ENCODE results near the gene MRPS35.
"Not testable (repeated sequence)": the region's sequence is repeated elsewhere in the genome, so short reads cannot be mapped to it uniquely, and the experiment has no call there.

The MRPS35 gene

DNA sequence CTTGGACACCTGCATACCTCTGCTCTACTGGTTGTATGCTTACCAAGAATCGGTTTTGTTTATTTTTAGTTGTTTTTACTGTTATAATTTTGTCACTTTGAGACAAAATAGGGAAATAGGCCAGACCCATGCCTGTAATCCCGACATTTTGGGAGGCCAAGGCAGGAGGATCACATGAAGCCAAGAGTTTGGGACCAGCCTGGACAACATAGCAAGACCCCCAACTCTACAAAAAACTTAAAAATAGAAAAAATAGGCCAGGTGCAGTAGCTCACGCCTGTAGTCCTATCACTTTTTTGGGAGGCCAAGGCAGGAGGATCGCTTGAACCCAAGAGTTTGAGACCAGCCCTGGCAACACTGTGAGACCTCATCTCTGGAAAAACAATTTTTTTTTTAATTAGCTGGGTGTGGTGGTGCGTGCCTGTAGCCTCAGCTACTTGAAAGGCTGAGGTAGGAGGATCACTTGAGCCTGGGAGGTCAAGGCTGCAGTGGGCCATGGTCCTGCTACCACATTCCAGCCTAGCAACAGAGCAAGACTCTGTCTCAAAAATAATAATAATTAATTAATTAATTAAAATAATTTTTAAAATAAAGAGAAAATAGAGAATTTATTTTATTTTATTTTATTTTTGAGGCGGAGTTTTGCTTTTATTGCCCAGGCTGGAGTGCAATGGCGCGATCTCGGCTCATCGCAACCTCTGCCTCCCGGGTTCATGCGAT, 1.3 kb upstream of the MRPS35 start:
- no peak for DNase-seq

DNA sequence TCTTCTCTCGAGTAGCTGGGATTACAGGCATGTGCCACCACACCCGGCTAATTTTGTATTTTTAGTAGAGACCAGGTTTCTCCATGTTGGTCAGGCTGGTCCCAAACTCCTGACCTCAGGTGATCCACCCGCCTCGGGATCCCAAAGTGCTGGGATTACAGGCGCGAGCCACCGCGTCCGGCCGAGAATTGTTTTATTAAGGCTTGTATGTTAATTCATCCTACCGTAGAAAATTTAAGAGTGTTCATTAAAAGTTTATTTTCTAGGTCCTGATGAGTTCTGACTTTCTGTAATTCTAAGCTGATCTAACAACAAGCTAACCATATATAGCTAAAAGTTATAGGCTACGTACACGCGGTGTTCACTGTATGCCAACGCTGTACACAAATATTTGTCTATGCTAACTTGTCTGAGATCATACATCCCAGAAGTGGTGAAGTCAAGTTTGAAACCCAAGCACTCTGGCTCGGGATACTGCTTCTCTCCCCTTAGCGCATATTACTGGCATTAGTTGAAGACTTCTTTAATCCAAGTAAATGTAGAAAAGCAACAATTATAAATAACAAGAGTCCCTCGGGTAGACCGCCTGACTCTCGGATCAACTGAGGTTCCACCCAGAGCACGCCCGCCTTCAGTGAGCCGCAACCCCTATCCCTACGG, 570 bp upstream of the MRPS35 start:
- DNase-seq: no peak

DNA sequence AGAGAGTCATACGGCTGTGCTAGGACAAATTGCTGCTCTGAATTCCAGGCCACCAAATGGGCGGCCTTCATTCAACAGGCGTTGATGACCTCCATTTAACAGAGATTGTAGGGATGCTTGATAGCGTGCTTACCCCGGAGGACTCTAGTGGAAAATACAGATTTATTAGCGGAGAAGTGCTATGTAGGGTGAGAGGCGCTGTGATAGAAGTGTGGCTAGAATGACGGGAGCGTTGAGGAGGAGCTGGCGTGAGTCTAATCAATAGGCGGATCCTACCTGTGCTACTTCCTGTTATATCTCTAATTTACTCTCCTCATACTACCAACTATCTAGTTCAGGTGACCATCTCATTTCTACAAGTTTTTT, 668 bp downstream of the MRPS35 start:
- DNase-seq: no peak

GRCh38 chr12:27711967-27712366, 1.3 kb downstream of the MRPS35 start:
- DNase-seq: no peak

DNA sequence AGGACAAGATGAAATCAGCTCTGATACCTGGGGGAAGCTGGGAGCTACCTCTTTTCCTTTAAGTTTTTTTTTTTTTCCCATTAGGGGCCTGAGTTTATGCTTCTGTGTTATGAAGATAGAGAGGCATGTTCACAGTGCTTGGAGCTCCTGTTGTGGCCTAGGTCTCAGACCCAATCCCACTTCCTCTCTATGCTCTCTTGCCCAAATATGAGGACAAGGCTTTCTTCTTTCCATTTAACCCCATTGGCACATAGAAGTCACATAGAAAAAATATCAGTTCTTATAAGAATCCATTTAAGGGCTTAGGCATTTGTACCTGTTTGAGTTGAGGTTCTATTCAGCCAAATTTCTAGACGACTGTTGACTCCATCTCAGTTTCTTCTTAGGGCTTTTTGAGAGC, 12.6 kb downstream of the MRPS35 start:
- DNase-seq: no peak

GRCh38 chr12:27730097-27730588, 19.5 kb downstream of the MRPS35 start:
- no peak for DNase-seq

DNA sequence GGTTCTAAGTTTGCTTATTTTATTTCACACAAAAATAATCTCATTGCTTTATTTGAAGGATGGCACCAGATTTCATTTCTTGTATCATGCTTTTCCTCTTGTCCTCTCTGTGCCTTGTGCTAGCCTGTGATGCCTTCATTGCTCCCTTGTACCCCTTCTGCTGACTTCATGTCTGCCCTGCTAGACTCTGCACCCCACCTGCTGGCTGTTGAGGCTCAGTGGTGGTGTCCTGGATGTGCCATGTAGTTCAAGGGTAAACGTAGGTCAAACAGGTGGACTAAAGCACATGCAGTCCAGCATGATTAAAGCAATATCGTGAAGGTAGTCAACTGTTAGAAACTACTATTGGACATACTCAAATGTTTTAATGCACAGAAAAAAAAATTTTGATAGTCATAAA, 21.6 kb downstream of the MRPS35 start:
- DNase-seq: no peak

GRCh38 chr12:27733052-27733656, 22.5 kb downstream of the MRPS35 start:
- no peak for DNase-seq

- no peak for DNase-seq
Measured at GRCh38 chr12:27733791-27734190, 23.2 kb downstream of the MRPS35 start.

DNA sequence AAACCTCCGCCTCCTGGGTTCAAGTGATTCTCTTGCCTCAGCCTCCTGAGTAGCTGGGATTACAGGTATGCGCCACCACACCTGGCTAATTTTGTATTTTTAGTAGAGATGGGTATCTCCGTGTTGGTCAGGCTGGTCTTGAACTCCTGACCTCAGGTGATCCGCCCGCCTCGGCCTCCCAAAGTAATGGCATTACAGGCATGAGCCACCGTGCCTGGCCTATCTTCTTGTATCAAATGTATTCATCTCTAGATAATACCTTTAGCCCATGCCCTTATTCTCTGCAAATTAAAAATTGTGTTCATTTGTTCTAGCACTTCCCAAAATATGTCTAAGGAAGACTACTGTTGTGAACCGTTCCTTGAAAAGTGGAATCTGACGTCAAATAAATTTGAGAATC, 23.7 kb downstream of the MRPS35 start:
- DNase-seq: not testable (repeated sequence)

DNA sequence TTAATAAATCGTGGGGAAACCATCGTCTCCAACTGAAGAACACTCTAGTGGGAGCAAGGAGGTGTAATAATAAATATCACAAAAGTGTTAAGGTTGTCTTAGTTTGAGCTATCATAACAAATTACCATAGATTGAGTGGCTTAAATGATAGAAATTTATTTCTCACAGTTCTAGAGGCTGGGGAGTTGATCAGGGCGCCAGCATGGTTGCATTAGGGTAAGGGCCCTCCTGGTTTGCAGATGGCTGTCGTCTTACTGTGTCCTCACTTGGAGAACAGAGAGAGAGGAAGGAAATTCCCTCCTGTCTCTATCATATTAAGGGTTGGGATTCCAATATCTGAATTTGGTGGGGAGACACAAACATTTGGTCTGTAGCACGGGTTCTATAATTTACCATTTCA, 33.0 kb downstream of the MRPS35 start:
- no peak for DNase-seq

DNA sequence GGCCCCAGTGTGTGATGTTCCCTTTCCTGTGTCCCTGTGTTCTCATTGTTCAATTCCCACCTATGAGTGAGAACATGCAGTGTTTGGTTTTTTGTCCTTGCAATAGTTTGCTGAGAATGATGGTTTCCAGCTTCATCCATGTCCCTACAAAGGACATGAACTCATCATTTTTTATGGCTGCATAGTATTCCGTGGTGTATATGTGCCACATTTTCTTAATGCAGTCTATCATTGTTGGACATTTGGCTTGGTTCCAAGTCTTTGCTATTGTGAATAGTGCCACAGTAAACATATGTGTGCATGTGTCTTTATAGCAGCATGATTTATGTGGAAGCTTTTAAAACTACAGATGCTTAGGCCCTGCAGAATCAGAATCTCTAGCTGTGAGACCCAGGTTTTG, 35.1 kb downstream of the MRPS35 start:
- not testable (repeated sequence) for DNase-seq

DNA sequence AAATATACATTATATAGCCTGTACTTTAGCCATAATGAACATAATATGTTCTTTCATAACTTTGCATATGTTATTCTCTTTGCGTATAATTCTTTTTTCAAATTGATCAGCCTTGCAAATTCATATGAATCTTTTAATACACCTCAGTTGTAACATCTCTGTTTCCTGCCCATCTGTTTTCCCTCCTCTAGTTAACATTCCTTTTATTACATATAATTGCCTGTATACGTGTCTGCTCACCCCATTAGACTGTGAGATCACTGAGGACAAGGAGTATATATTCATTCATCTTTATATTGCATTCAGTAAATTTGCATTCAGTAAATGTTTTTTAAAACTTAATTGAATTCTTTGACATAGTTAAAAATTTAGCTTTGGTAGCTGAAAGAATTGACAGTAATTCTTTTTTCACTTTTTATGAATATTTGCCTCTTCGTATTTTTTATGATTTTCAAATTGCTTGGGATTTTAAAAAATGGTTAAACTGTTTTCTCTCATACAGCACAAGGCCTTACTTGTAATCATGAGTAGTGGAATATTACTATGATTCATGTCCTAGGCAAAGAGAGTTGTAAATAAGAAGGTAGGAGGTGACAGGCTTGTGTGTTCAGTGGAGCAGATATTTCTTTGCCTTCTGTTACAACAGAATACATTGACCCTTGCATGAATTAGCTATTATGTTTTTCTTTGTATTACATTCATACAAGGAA, 36.6 kb downstream of the MRPS35 start:
- DNase-seq: no peak

DNA sequence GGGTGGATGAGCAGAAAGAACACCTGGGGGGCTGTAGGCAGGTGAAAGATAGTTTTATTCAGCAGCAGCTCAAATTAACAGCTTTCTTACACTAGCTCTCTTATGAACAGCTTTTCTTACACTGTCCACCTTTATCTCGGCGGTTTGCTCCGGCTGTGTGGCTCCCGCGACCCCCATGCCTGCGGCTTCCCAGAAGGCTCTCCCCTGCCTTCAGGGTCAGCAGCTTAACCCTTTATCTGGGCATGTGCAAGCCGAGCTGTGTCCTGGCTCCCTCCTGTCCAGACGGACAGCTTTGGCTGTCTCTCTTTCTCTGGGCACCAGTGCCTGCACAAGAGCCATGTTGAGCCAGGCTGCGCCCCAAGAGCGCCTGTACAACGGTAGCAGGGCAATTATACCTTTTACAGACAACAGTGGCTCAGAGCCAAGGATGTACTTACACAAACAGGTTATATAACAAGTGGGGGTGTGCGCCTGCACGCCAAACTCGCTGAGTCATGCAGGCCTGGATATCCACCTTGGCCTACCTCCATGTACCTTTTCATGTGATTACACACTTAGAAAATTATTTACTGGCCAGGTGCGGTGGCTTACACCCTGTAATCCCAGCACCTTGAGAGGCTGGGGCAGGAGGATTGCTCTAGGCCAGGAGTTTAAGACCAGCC, 40.9 kb downstream of the MRPS35 start:
- DNase-seq: no peak

GRCh38 chr12:27754795-27755194, 44.2 kb downstream of the MRPS35 start:
- no peak for DNase-seq

DNA sequence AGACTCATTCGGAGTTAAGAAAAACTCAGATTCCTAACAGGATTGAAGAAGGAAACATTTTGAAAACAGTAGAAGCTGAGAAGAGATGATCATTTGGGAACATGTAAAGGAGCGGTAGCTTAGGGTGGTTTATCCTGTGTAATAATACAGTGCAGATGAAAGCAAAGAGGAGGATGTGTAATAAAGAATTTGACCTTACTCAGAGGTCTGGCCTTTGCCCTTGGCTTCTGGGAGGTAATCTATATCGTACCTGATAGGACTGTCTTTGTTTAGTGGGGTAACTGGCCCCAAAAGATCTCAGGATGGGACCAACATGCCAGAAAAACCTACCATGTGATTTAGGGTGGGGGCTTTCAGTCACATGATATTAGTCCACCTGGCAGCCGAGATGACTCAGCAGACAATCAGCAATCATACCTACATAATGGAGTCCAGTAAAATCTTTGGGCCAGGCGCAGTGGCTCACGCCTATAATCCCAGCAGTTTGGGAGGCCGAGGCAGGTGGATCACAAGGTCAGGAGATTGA, 46.1 kb downstream of the MRPS35 start:
- no peak for DNase-seq

GRCh38 chr12:27762757-27763156, 52.1 kb downstream of the MRPS35 start:
- no peak for DNase-seq

DNA sequence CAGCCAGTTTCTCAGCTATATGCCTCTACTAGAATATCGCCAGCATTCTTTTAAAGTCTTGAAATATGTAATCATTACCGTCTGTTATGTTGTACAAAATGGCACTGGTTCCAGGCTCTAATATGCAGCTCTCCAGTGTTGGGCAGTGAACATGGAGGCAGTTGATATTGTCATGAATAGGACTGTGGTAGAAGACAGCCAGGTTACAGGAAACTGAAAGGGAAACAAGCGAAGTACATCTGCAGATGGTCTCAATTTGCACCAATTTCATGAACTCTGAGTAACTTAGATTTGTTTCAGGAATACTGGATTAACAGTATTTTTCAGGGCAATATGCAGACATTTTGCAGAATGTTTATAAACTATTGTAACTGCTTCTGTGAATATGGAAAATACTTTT, 56.0 kb downstream of the MRPS35 start:
- DNase-seq: no peak

DNA sequence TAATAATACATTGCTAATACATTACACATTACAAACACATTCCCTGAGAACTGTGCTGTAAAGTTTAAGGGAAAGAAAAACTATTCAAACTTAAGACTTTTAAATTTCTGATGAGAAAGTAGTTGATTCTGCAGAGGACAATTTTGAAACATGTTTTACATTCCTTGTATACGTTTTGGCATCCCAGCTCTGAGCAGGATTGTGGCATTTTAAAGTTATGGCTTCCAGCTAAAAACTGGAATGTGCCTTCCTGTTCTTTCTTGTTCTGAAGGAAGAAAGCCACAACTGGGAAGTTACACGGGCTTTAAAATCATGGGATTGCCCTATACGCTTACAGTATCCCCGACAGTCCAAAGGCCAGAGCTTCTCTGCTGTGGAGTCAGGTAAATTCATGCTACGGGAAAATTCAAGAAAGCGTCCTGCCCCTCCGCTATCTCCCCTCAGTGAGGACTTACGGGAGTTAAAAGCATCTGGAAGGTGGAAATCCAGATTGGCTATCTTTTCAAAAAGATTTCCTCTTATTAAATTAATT, 58.6 kb downstream of the MRPS35 start:
- DNase-seq: no peak

DNA sequence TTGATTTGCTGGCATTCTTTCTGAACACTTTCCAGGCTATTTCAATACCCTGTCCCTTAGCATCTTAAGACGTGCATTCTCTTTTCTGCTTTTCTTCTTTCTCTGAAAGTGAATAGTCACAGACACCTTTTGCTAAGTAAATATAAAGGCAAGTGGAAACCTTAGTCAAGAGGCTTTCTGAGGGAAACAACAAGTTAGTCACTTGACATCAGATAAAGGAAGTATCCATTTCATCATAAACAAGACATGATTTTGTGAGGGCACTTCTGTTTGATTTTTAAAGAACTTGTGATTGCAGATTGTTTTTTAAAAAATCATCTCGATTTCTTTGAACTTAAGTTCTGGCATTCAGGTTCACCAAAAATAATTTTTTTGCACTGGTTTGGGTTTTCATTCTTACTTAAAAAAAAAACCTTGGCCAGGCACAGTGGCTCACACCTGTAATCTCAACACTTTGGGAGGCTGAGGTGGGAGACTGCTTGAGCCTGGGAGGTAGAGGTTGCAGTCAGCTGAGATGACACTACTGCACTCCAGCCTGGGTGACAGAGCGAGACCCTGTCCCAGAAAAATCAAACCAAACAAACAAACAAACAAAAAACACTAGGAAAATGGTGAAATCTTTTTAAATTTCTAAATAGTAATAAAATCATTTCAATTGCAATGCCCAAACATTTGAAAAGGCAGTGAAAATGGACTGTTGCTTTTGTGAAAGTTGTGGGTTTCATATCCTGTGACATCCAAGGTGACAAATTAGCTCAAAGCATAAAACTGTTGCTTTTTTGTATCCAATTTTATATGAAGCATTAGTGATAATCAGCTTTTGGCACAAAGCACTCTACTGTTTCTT, 61.1 kb downstream of the MRPS35 start:
- no peak for DNase-seq

- DNase-seq: no peak
Measured at GRCh38 chr12:27772328-27773049, 61.9 kb downstream of the MRPS35 start.
